Hematopoietic multipotent progenitor cell treated with erythropoietin and hydrocortisone succinate and interleukin-3 and kit ligand, for 15 days (in vitro differentiated cells): ENCODE measurements around the gene CDK5.
"Not testable (repeated sequence)": the region's sequence is repeated elsewhere in the genome, so short reads cannot be mapped to it uniquely, and the experiment has no call there.

Source experiments
- DNase-seq: peaks from one replicate; pipeline ENCODE4 v3.0.0-alpha.2; 2015; ENCODE audit warnings: low spot score

The CDK5 gene

DNA sequence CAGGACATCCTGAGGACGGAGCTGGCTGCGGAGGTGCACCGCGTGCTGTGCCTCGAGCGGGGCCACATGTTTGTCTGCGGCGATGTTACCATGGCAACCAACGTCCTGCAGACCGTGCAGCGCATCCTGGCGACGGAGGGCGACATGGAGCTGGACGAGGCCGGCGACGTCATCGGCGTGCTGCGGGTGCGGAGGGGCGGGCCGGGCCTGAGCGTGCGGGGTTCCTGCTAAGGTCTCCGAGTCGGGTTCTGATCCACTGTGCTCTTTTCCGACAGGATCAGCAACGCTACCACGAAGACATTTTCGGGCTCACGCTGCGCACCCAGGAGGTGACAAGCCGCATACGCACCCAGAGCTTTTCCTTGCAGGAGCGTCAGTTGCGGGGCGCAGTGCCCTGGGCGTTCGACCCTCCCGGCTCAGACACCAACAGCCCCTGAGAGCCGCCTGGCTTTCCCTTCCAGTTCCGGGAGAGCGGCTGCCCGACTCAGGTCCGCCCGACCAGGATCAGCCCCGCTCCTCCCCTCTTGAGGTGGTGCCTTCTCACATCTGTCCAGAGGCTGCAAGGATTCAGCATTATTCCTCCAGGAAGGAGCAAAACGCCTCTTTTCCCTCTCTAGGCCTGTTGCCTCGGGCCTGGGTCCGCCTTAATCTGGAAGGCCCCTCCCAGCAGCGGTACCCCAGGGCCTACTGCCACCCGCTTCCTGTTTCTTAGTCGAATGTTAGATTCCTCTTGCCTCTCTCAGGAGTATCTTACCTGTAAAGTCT, 43.8 kb downstream of the CDK5 start:
- peak; percentile 76 for DNase-seq

GRCh38 chr7:151013356-151013732, 44.4 kb downstream of the CDK5 start:
- DNase-seq, result no peak

- DNase-seq, result peak; percentile 27
Observed at GRCh38 chr7:151012911-151013347, 44.8 kb downstream of the CDK5 start.

DNA sequence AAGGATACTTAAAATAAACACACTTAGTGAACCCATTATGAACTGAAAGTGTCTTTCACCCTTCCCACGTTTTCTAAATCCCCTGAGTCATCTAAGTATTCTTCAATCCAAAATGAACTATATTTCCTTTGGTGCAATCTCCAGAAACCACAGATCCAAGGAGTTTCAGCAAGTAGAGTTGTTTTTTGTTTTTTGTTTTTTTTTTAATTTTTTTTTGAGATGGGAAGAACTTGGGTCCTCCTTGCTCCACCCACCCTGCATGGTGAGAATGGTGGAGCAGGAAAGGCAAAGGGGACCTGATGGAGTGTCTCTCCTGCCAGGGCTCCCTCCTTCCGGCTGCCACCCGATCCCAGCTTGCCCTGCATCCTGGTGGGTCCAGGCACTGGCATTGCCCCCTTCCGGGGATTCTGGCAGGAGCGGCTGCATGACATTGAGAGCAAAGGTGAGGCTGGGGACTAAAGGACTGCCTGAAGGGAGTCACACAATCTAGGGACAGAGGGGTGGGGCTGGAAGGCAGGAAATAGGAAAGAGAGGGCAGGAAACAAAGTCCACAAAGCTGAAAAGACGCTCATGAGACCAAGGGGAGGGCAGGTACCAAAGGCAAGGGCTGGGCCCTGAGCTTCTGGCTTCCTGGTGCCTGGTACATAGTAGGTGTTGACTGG, 45.5 kb downstream of the CDK5 start:
- DNase-seq, result no peak

GRCh38 chr7:151011616-151012015, 46.1 kb downstream of the CDK5 start:
- not testable (repeated sequence) for DNase-seq

GRCh38 chr7:151011097-151011409, 46.6 kb downstream of the CDK5 start:
- no peak for DNase-seq

DNA sequence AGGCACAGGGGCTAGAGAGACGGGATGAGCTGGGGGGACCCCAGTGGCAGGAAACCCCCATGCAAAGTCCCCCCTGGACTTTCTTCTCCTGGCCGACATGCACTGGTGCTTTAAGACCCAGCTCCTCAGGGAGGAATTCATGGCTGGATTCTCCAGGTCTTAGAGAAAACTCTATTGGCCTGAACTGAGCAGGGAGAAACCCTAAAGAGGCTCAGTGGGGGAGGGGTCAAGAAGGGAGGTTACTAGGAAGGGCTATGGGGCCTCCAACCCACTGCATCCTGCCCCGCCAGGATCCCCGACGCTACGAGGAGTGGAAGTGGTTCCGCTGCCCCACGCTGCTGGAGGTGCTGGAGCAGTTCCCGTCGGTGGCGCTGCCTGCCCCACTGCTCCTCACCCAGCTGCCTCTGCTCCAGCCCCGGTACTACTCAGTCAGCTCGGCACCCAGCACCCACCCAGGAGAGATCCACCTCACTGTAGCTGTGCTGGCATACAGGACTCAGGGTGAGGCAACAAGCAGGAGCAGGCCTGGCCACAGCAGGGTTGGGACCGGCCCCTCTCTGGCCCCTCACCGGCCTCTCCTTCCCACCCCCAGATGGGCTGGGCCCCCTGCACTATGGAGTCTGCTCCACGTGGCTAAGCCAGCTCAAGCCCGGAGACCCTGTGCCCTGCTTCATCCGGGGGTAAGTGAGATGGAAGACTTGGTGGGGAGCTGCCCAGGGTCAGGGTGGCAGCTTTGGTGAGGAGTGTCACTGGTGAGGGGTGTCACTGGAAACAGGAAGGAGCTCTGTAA, 47.2 kb downstream of the CDK5 start:
- no peak for DNase-seq

DNA sequence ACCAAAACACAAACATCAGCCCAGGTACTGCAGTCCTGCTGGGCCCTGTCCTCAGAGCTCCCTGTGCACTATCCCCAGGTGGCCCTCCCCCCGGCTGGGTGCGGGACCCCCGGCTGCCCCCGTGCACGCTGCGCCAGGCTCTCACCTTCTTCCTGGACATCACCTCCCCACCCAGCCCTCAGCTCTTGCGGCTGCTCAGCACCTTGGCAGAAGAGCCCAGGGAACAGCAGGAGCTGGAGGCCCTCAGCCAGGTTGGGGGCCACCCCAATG, 47.7 kb downstream of the CDK5 start:
- no peak for DNase-seq

DNA sequence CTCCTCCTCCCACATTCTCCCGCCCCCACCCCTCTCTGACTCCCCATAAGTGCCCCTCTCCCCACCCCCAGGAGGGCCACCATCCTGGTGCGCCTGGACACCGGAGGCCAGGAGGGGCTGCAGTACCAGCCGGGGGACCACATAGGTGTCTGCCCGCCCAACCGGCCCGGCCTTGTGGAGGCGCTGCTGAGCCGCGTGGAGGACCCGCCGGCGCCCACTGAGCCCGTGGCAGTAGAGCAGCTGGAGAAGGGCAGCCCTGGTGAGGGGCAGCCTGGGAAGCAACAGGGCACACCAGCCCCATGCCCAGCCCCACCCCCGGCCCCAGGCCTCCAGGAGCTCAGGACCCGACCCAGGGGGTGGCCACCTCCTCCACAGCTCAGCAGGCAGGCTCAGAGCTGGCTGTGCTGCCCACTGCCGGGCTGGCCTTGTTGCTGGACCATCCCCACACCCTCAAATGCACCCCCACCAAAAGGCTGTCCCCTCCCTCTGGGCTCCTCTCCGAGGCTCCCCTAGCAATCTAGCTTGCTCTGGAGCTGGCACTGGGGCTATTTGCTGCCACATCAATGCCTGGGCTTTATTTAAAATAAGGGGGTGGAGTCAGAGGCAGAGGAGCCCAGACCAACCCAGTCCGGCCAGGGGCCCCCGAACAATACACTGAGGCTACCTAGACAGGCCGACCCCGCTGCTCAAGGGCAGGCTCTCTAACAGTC, 48.2 kb downstream of the CDK5 start:
- DNase-seq, result no peak

DNA sequence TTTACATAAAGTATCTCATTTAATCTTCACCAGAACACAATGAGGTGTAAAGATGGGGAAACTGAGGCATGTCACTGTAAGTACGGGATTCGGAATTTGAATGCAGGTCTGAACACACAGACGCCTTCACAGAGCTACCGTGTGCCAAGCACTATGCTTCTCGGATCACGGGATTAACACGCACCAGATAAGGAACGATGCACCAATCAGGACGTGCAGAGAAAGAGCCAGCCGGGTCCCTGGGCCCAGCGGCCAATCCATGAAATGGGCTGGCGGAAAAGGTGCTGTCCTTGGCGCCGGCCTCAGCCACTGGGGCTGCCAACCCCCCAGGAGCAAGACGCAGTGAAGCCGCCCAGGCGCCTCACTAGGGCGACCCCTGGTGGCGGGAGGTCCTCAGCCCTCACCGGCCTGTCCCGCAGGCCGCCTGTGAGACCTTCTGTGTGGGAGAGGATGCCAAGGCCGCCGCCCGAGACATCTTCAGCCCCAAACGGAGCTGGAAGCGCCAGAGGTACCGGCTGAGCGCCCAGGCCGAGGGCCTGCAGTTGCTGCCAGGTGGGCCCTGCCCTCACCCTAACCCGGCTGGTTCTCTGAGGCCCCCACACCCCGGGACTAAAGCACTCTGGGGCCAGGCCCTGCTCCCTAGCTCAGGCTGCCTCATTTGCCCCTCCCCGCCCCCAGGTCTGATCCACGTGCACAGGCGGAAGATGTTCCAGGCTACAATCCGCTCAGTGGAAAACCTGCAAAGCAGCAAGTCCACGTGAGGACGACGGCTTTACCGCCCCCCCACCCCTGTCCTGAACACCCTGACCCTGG, 49.0 kb downstream of the CDK5 start:
- peak; percentile 80 for DNase-seq

GRCh38 chr7:151008143-151008510, 49.6 kb downstream of the CDK5 start:
- DNase-seq, result peak; percentile 49

DNA sequence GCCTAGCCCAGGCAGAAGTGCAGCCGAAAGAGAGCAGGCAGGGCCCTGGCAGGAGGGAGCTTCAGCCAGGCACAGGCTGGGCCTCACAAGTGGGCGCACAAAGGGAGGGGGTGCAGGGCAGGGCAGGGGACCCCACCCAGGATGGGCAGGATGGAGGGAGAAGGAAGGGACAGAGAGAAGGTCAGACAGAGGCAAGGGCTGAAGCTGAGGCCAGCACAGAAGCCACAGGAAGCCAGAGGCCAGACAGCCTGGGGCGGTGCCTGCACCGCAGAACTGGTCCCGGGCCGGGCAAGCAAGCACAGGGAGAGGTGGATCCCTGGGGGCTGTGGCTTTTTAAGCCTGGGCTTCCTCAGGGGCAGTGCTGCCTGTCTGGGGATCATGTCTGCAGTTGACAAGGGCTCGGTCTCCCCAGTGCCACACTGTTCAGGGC, 50.2 kb downstream of the CDK5 start:
- no peak for DNase-seq

DNA sequence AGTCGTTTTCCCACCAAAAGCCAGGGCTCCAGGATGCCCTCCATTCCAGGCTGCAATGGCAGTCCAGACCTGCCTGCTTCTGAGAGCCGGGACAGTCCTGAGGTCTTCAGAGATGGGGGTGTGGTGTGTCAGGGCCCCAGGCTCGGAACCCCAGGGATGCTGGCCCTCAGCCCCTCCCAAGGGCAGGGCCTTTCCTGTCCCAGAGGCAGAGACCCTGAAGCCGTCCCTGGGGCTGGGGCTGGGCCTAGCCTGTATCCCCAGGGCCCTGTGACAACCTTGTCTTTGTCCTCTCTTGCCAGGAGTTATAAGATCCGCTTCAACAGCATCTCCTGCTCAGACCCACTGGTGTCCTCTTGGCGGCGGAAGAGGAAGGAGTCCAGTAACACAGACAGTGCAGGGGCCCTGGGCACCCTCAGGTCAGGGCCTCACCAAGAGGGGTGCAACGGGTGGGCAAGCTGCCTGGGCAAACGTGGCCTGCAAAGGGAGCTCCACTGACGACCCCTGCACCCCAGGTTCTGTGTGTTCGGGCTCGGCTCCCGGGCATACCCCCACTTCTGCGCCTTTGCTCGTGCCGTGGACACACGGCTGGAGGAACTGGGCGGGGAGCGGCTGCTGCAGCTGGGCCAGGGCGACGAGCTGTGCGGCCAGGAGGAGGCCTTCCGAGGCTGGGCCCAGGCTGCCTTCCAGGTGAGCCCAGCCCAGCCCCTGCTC, 51.0 kb downstream of the CDK5 start:
- DNase-seq, result no peak

DNA sequence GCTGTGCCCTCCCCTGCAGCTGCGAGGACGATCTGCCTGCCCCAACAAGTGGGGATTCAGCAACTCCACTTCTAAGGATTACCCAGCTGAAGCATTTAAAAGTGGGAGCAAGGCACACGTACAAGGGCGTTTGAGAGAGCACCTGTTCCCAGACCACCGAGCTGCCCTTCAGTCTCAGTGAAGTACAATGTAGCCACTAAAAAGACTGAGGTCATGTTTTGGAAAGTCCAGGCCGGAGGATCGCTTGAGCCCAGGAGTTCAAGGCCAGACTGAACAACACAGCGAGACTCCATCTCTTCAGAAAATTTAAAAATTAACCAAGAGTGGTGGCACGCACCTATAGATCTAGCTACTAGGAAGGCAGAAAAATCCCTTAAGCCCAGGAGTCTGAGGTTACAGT, 52.1 kb downstream of the CDK5 start:
- no peak for DNase-seq
